Measurements from ENCODE around the gene PCYT2. TPM values are rescaled to one million over a fixed set of nuclear protein-coding genes. Genes with fewer than 3 reads are reported as not detected.

The PCYT2 gene
- total RNA-seq, 1 donor = 67.0 TPM

DNA sequence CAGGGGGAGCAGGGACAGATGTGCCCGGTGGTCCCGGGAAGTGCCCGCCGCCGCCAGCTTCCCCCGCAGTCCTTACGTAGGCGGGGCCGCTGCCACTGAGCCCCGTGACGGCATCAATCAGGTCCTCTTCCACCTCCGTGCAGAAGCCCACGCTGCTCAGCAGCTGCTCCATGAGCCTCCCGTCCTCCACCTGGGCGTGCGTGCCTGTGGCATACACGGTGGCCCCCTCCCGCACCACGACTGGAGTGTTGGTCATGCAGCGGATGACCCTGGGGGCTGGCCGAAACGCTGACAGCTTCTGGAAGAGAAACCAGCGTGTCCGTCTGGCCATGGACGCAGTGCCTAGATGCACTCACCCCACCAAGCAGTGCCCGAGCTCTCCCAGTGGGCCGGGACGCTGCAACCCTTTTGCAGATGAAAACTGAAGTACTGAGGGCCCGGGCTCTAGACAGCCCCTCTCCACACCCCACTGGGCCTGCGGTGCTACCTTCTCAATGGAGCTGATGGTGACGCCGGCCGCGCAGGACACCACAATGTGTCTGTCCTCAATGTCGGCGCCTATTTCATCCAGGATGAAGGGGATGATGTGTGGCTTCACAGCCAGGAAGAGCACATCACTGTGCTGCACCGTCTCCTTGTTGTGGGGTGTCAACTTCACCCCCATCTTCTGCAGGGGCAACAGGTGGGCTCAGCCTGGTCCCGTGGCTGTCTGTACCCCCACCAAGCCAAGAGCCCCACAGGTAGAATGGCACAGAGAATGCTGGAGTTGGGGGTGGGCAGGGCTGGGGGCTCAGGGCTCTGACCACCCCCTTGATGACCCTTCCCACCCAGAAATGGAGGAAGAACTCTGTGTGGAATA is 23.9 kb upstream of the PCYT2 start:
- TF ChIP-seq, protein P1, sequence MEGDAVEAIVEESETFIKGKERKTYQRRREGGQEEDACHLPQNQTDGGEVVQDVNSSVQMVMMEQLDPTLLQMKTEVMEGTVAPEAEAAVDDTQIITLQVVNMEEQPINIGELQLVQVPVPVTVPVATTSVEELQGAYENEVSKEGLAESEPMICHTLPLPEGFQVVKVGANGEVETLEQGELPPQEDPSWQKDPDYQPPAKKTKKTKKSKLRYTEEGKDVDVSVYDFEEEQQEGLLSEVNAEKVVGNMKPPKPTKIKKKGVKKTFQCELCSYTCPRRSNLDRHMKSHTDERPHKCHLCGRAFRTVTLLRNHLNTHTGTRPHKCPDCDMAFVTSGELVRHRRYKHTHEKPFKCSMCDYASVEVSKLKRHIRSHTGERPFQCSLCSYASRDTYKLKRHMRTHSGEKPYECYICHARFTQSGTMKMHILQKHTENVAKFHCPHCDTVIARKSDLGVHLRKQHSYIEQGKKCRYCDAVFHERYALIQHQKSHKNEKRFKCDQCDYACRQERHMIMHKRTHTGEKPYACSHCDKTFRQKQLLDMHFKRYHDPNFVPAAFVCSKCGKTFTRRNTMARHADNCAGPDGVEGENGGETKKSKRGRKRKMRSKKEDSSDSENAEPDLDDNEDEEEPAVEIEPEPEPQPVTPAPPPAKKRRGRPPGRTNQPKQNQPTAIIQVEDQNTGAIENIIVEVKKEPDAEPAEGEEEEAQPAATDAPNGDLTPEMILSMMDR (IDR thresholded peaks at IDR 0.05; ENCODE audit: extremely low read depth, low read depth, low read length) = no peak
- H3K4me1 ChIP-seq (ENCODE audit: insufficient read depth, low read length) = peaks cover 6% of the 10 kb centered on the region
- H3K4me3 ChIP-seq (ENCODE audit: insufficient read depth, low read length) = no peak overlapping the region
- no peak overlapping the region for H3K4me2 ChIP-seq (ENCODE audit: insufficient read depth, low read length)
- no peaks in the 10 kb centered on the region for H3K9me3 ChIP-seq (ENCODE audit: low read depth, low read length)
- peaks cover 12% of the 10 kb centered on the region for H3K36me3 ChIP-seq (ENCODE audit: insufficient read depth, low read length)
- H3K27ac ChIP-seq (ENCODE audit: low read depth, low read length) = no peak overlapping the region
- no peaks in the 10 kb centered on the region for H3K27me3 ChIP-seq (ENCODE audit: insufficient read depth, low read length)
- DNase-seq (ENCODE audit: insufficient read length, low spot score, missing footprints) = no peak
- H4K20me1 ChIP-seq (ENCODE audit: insufficient read depth, low read length) = peaks cover 18% of the 10 kb centered on the region
- no peak overlapping the region for H2AFZ ChIP-seq (ENCODE audit: low read length)
- H3K79me2 ChIP-seq (ENCODE audit: insufficient read depth, low read length) = peaks cover 6% of the 10 kb centered on the region

DNA sequence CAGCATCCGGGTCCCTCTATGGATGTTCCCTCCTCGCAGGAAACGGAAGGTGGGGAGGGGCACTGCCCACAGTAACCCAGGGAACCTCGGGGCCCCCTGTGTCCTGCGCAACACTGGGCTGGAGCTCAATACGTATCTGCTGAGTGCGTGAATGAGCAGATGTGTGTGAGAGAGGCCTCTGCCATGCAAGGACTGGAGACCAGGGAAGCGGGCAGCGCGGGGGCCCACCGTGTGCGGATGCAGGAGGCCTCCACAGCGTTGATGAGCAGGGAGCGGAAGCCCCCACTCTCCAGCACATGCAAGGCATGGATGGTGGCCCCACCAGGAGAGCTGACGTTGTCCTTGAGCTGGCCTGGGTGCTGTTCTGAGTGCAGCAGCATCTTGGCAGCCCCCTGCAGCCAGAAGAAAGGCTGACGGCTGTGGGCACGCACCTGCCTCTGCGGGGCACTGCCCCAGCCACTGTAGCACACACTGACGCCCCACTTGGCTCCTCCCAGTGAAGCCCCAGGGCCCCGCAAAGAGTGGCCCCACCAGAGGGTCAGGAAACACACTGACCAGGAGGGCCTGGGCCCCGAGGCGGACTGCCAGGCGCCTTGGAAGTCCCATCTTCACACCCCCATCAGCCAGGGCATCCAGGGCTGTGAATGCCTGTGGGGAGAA is 23.0 kb upstream of the PCYT2 start:
- Histone ChIP-seq H4K20me1 (ENCODE audit: insufficient read depth, low read length) (peaks cover 18% of the 10 kb centered on the region), H3K27ac (ENCODE audit: low read depth, low read length) (no peak overlapping the region), H3K4me1 (ENCODE audit: insufficient read depth, low read length) (peaks cover 6% of the 10 kb centered on the region), H3K36me3 (ENCODE audit: insufficient read depth, low read length) (peaks cover 12% of the 10 kb centered on the region), H3K9me3 (ENCODE audit: low read depth, low read length) (no peaks in the 10 kb centered on the region), H2AFZ (ENCODE audit: low read length) (no peak overlapping the region), H3K27me3 (ENCODE audit: insufficient read depth, low read length) (no peaks in the 10 kb centered on the region), H3K4me2 (ENCODE audit: insufficient read depth, low read length) (no peak overlapping the region), H3K4me3 (ENCODE audit: insufficient read depth, low read length) (no peak overlapping the region), H3K79me2 (ENCODE audit: insufficient read depth, low read length) (peaks cover 6% of the 10 kb centered on the region)
- DNase-seq (ENCODE audit: insufficient read length, low spot score, missing footprints) = no peak
- TF ChIP-seq, protein P1 (IDR thresholded peaks at IDR 0.05; ENCODE audit: extremely low read depth, low read depth, low read length) = no peak

DNA sequence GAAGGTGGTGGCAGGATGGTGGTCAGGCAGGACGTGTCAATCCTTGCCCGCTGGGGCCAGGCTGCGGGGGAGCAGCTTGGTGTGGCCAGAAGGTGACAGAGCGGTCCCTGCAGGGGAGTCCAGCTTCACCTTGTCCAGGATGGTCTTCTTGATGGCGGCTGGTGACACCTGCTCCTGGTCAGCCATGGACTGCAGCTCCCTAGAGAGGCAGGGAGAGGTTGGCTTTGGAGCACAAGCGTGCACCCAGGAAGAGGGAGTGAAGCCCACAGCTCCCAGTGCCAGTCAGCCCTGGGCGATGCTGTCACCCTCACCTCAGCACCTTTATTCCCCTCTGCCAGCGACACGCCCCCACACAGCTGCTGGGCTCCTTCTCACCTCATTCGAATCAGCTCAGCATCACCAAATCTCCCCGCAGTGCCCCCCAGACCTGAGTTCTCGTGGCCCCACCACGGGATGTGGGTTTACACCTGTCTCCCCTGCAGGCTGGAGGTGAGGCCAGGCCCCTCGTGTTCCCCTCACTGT is 22.0 kb upstream of the PCYT2 start:
- Histone ChIP-seq H3K9me3 (ENCODE audit: low read depth, low read length) (no peaks in the 10 kb centered on the region), H3K36me3 (ENCODE audit: insufficient read depth, low read length) (peaks cover 12% of the 10 kb centered on the region), H3K27me3 (ENCODE audit: insufficient read depth, low read length) (no peaks in the 10 kb centered on the region), H3K4me1 (ENCODE audit: insufficient read depth, low read length) (peaks cover 11% of the 10 kb centered on the region), H2AFZ (ENCODE audit: low read length) (no peak overlapping the region), H3K79me2 (ENCODE audit: insufficient read depth, low read length) (peaks cover 6% of the 10 kb centered on the region), H4K20me1 (ENCODE audit: insufficient read depth, low read length) (peaks cover 18% of the 10 kb centered on the region), H3K4me3 (ENCODE audit: insufficient read depth, low read length) (no peak overlapping the region), H3K4me2 (ENCODE audit: insufficient read depth, low read length) (no peak overlapping the region), H3K27ac (ENCODE audit: low read depth, low read length) (no peak overlapping the region)
- TF ChIP-seq, protein P1 (IDR thresholded peaks at IDR 0.05; ENCODE audit: extremely low read depth, low read depth, low read length) = no peak
- no peak for DNase-seq (ENCODE audit: insufficient read length, low spot score, missing footprints)

Data from osteoblast (primary cell).